HG03135 (cell line): ENCODE results near the gene SETD6.
"Not testable (repeated sequence)": the region's sequence is repeated elsewhere in the genome, so short reads cannot be mapped to it uniquely, and the experiment has no call there.

ENCODE experiments used
- ATAC-seq: cut with Tn5 transposase; IDR thresholded peaks from one replicate; pipeline ENCODE4 v1.9.1; 2021; ENCODE audit warnings: mild to moderate bottlenecking, moderate library complexity; ENCODE audit not compliant: unreplicated experiment

SETD6 gene

DNA sequence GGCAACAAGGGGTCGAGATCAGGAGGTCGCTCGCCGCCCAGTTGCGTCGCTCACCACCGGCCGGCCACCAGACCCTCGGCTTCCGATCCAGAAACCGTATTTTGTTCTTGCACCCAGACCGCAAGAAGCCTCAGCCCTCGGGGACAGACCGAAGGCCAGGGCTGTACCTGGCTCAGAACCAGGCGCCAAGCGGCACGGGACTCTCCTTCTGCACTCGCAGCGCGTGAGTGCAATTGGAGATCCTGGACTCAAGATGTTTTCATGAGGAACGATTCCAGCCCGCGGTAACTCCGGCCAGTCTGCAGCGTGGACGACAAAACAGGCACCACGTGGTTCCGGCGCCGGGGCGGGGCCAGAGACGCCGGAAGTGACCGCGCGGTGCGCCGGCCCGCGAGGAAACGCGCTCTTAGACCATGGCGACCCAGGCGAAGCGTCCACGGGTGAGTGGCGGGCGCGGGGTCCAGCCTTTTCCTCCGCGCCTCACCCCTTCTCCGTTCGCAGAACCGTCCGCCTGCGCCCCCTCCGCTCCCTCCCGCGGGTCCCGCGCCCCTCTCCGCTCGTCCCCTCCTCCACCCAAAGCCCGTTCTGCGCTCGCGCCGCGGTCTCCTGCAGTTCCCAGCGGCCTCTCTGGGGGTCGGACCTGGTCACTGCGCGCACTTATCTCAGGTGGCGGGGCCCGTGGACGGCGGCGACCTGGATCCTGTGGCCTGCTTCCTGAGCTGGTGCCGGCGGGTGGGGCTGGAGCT is at the start of gene SETD6:
TSS of gene SETD6 (plus strand) at position 393 of the 746 bp plus-strand sequence. CDS start at position 414, 21 bp downstream.
- peak; percentile 80 for ATAC-seq

DNA sequence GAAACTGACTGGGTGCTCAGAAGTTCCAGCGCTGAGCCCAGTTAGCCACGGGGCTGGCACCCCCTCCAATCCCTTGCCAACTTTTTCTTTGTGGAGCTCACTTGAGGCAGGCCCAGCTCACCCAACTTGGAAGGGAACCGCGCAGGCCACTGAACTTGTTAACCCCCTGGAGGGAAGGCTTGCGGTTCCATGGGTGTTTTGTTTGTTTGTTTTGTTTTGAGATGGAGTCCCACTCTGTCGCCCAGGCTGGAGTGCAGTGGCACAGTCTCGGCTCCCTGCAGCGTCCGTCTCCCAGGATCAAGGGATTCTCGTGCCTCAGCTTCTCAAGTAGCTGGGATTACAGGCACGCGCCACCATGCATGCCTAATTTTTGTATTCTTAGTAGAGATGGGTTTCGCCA is 49.5 kb upstream of the SETD6 start:
- ATAC-seq: no peak

GRCh38 chr16:58466396-58466795 is 48.9 kb upstream of the SETD6 start:
- ATAC-seq: no peak

DNA sequence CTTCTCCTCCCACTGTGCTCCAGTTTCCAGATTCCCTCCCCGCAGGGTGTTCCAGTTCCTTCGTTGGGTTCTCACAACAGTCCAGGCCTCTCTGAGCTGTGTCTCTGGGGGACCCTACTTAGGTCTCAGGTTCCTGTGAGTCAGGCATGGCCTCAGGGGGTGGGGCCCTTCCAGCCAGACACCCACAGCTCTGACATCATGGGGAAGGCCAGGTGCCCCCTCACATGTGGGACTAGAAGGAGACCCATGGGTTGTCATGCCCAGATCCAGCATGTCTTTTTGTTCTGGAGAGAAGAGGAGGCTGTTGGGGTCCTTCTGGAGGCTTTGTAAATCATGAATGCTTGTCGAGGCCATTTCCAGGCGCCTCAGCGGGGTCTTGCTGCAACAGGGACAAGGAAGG is 47.4 kb upstream of the SETD6 start:
- ATAC-seq: no peak

GRCh38 chr16:58471209-58471975 is 43.9 kb upstream of the SETD6 start:
- no peak for ATAC-seq

GRCh38 chr16:58472266-58472665 is 43.1 kb upstream of the SETD6 start:
- ATAC-seq: no peak

DNA sequence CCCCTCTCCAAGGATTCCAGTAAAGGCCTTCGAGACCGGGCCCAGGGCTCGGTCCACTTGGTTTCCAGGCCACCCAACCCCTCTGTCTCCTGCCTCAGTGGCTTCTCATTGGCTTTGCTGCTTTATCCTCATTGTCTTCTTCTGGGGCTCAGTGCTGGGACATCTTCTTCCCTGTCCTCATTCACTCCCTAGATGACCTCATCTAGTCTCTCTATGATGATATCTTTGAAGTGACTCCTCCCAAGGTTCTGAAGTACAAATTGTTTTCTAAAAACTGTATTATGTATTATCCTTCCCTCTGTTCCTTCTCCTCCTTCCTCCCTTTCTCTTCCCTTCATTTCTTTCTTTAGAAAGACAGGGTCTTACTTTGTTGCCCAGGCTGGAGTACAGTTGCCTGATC is 42.5 kb upstream of the SETD6 start:
- ATAC-seq: no peak

DNA sequence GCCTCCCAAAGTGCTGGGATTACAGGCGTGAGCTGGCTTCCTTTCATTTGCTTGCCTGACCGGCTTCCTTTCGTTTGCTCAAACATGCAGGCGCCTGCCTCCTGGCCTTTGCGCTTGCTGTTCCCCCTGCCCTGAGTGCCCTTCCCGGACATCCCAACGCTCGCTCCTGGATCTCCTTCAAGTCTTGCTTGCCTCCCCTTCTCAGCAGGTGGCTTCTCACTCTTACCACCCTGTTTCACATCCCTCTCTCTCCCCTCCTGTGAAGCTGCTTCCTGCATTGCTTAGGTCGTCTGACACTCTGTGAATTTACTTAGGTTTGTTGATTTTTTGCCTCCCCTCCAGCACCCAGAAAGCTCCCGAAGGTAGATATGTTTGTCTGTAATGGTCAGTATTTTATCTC is 41.0 kb upstream of the SETD6 start:
- no peak for ATAC-seq

DNA sequence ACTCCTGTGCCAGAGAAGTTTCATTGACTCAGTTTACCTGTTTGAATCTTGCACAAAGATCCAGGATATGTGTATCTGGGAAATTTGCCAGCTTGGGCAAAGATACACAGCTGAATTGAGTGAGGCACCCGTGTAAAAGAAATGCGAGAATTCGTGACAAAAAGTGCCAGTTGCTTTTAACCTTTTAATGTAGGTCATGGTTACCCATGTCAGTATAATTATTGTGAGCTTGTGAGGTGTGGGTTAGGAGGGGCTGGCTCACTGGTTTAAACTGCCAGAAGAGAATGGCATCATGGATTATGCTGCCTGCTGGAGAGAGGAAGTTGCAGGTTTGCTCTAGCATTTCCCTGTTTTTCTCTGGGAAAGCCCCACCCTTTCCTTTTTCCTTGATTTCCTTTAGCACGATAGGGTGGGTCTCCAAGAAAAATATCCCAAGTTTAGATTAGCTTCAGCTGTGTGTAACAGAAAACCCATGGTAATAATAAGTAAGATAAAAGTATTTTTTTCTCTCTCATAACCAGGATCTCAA is 40.2 kb upstream of the SETD6 start:
- no peak for ATAC-seq

GRCh38 chr16:58476791-58477190 is 38.5 kb upstream of the SETD6 start:
- no peak for ATAC-seq

GRCh38 chr16:58478427-58478826 is 36.9 kb upstream of the SETD6 start:
- ATAC-seq: no peak

DNA sequence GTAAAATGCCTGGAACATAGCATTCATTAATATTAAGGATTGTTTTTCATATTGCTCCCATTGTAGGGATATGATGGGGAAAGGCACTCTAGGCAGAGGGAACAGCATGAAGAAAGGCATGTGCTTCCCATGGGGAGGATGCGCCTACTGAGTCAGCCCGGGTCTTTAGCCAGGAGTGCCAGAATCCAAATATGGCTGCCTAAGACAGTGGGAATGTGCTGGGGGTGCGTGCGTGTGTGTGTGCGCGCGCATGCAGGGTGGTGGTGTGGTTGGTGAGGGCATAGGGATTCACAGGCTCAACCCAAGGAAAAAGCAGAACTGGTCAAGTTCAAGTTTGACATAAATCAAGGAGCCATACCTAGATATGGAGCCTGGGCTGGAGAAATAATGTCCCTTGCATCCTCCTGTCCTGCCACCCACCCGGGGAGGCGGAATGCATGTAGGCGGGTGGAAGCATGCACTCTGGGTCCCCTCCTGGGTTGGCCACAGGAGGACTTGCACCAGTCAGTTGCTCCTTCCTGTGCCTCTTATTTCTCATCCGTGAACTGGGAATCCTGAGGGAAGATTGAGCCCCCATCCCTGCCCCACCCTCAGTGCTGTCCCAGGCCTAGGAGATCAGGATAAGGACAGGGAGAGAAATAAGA is 34.0 kb upstream of the SETD6 start:
- ATAC-seq: no peak

DNA sequence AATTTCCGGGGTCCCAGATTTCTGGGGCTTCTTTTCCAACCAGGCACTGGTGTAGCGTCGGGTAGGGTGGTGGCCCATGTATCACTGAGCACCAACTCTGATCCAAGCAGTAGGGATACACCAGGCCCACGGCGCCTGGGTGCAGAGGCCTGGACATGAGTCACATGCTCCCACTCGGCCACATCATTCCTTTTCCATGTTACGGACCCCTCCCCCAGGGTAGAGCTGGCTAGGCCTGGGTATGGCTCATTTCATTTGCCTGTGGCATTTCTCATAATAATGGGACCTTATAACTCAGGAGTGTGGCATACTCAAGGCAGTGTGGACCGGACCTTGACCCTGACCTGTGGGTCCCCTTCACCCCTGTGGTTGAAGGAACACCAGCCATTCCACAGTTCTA is 33.4 kb upstream of the SETD6 start:
- no peak for ATAC-seq

- ATAC-seq: no peak
Measured at GRCh38 chr16:58485184-58485887, 30.0 kb upstream of the SETD6 start.

GRCh38 chr16:58487566-58488351 is 27.6 kb upstream of the SETD6 start:
- no peak for ATAC-seq

- ATAC-seq: no peak
Measured at GRCh38 chr16:58488531-58488930, 26.8 kb upstream of the SETD6 start.

DNA sequence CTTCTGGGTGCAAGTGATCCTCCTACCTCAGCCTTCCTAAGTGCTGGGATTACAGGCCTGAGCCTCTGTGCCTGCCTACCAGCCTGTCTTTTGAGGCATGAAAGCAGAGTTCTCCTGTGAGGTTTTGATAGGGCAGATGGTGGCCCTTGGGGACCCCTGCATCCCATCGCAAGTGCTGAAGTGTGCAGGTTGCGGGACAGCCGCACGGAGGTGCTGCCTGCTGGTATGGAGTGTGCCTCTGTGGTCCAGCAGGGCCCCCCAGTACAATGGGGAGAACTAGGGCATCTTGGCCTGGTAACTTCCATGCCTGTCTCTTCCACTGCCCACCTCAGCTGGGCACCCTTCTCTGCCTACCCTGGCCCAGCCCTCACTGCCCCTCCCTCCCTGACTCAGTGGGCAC is 25.3 kb upstream of the SETD6 start:
- no peak for ATAC-seq

DNA sequence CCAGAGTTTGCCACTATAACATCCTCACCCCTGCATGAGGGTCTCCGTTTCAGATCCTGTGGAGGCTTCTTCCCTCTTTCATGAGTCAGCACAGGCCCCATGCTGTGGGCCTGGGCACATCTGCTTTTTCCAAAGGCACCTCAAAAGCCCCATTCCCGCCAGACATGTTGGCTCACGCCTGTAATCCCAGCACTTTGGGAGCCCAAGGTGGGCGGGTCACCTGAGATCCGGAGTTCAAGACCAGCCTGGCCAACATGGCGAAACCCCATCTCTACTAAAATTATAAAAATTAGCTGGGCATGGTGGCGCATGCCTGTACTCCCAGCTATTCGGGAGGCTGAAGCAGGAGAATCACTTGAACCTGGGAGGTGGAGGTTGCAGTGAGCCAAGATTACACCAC is 24.8 kb upstream of the SETD6 start:
- ATAC-seq: not testable (repeated sequence)

DNA sequence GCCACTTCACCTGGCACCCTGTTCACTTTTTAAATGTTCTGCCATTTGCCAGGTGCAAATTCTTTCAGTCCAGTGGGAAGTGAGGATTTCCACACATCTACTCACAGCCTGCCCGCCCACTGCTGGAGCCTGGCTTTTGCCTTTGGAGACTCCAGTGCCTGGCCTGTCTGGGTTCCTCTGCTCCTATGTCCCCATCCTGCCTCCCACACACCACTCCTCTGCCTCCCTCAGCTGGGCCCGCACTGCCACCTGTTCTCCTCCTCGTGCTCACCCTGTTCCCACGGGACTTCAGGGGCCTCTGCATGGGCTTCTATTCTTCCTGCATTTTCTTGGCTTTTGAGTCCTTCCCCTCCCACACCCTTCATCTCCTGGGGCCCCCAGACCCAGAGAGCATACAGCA is 23.3 kb upstream of the SETD6 start:
- no peak for ATAC-seq

DNA sequence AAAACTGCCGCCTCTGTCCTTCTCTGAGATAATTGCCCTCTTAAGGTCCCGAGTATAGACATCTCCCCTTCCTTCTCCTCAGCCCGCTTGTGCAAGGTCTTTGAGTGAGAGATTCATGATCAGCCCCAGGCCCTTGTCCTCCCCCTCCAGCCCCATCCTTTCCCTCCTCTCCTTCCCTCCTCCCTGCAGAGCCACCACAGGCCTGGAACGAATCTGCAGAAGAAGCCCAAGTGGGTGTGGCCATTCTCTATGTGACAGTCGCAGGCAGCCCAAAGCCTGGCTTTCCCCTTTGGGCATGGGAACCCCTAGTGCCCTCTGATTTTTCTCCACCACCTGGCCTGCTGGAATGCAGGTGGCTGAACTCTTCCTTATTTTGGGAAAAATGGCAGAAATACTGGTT is 22.6 kb upstream of the SETD6 start:
- ATAC-seq: no peak
